ENCODE measurements around the gene SGF29.

DNA sequence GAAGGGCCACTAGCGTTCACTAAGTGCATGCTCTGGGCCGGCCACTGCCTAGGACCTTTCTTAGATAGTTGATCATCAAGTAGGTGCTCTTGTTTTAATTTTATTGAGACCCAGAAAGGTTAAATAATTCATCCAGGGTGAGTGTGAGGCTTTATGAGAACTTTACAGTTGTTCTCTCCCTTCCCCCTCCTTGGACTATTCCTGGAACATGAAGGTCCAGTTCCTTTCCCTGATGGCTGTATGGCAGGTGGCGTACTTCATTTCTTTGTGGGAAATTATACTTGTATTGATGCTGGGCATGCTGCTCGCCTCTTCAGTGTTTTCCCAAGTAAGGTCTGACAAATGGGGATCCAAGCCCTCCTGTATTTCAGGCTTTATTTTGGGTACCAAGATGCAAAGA lies 8.5 kb downstream of the SGF29 start:
- TF ChIP-seq POLR2AphosphoS5 (IDR thresholded peaks at IDR 0.05) = no peak
- no peak for TF ChIP-seq POLR2A (IDR thresholded peaks at IDR 0.05)
- TF ChIP-seq, protein P1, sequence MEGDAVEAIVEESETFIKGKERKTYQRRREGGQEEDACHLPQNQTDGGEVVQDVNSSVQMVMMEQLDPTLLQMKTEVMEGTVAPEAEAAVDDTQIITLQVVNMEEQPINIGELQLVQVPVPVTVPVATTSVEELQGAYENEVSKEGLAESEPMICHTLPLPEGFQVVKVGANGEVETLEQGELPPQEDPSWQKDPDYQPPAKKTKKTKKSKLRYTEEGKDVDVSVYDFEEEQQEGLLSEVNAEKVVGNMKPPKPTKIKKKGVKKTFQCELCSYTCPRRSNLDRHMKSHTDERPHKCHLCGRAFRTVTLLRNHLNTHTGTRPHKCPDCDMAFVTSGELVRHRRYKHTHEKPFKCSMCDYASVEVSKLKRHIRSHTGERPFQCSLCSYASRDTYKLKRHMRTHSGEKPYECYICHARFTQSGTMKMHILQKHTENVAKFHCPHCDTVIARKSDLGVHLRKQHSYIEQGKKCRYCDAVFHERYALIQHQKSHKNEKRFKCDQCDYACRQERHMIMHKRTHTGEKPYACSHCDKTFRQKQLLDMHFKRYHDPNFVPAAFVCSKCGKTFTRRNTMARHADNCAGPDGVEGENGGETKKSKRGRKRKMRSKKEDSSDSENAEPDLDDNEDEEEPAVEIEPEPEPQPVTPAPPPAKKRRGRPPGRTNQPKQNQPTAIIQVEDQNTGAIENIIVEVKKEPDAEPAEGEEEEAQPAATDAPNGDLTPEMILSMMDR (IDR thresholded peaks at IDR 0.05) = no peak
- TF ChIP-seq EP300 (IDR thresholded peaks at IDR 0.05) = no peak
